K562 (cell line): ENCODE measurements around the gene EBF4. TPM values are rescaled to one million over a fixed set of nuclear protein-coding genes. Genes with fewer than 3 reads are reported as not detected.

Experiments
- BMI1 ChIP-seq: fragments of 150-350 bp; IDR thresholded peaks from 2 replicates; pipeline ENCODE4 v1.6.1; 2014; ENCODE audit warnings: low read length
- CBX5 ChIP-seq: IDR thresholded peaks from 2 replicates; pipeline ENCODE4 v1.6.1; 2014; ENCODE audit warnings: low read depth, borderline replicate concordance
- HDGF ChIP-seq: fragments of 450-650 bp; IDR thresholded peaks from 2 replicates; pipeline ENCODE4 v1.6.1; 2016
- KDM1A ChIP-seq, 2 experiments: fragments of 450-650 bp; IDR thresholded peaks; 2 replicates each; pipeline ENCODE4 v1.6.1; 2016; ENCODE audit warnings: mild to moderate bottlenecking in 2 of 2
- NR4A1 ChIP-seq, 2 experiments: fragments of 250-450 bp in 1 of 2; fragments of 450-650 bp in 1 of 2; sonication (Bioruptor Pico) in 1 of 2; IDR thresholded peaks; 2 replicates each; pipeline versions ENCODE4 v1.4.0 to v1.6.1; 2016 to 2020; ENCODE audit warnings: mild to moderate bottlenecking in 2 of 2, missing compliant biosample characterization in 1 of 2, missing genetic modification characterization in 1 of 2, moderate library complexity in 1 of 2
- RAD21 ChIP-seq, 2 experiments: fragments of 250-450 bp in 1 of 2; fragments of 450-650 bp in 1 of 2; sonication (Bioruptor Pico) in 1 of 2; formaldehyde crosslinking in 1 of 2; IDR thresholded peaks in 1 of 2; conservative IDR thresholded peaks in 1 of 2; 2 replicates each; pipeline versions ENCODE4 v1.4.0 to v1.8.0; 2020 to 2022; ENCODE audit warnings: mild to moderate bottlenecking in 2 of 2, moderate library complexity in 1 of 2
- SMARCC2 ChIP-seq: fragments of 450-650 bp; IDR thresholded peaks from 2 replicates; pipeline ENCODE4 v1.6.1; 2017; ENCODE audit warnings: antibody characterized with exemption, moderate library complexity, mild to moderate bottlenecking, low read depth
- SP2 ChIP-seq: IDR thresholded peaks from 2 replicates; pipeline ENCODE4 v1.6.1; 2011; ENCODE audit warnings: mild to moderate bottlenecking, low read depth, low read length, moderate library complexity; ENCODE audit not compliant: poor library complexity, severe bottlenecking; ENCODE audit errors: extremely low read depth
- SRF ChIP-seq, 2 experiments: fragments of 250-450, 450-650 bp in 1 of 2; sonication (Bioruptor Pico) in 1 of 2; sonication (generic) in 1 of 2; formaldehyde crosslinking; IDR thresholded peaks; 2 replicates each; pipeline versions ENCODE4 v1.5.0 to v1.5.1; 2020 to 2022; ENCODE audit warnings: mild to moderate bottlenecking in 1 of 2, missing genetic modification reagents in 1 of 2
- ZNF140 ChIP-seq: fragments of 250-450 bp; sonication (Bioruptor Pico); IDR thresholded peaks from 2 replicates; pipeline ENCODE4 v1.8.0; 2021; ENCODE audit warnings: moderate library complexity, mild to moderate bottlenecking, inconsistent platforms
- ZNF239 ChIP-seq: fragments of 250-450 bp; sonication (Bioruptor Pico); IDR thresholded peaks from 2 replicates; pipeline ENCODE4 v1.4.0; 2020; ENCODE audit warnings: mild to moderate bottlenecking
- ZNF280B ChIP-seq: fragments of 250-450 bp; sonication (Bioruptor Pico); IDR thresholded peaks from 2 replicates; pipeline ENCODE4 v1.5.1; 2021; ENCODE audit warnings: mild to moderate bottlenecking
- polyA plus RNA-seq, 8 experiments: library from polyadenylated mRNA; depleted of rRNA in 4 of 8; stranded (reverse) in 5 of 8; unstranded in 3 of 8; fragments of >200 nt; fragmentation: Nextera tagmentation in 2 of 8; fragmentation: Illumina TruSeq in 1 of 8; extraction: Ambion mirVana in 2 of 8; extraction: Trizol in 1 of 8; gene quantifications; 2 replicates each; pipeline versions ENCODE4 v1.2.1 to v1.2.3, GENCODE V29; 2011 to 2014; ENCODE audit warnings: inconsistent platforms in 1 of 8, missing spikeins in 1 of 8
- total RNA-seq, 7 experiments: library from RNA; depleted of rRNA in 6 of 7; stranded (reverse); fragments of >200 nt in 6 of 7; fragmentation: Illumina TruSeq in 2 of 7; extraction: Trizol in 2 of 7; gene quantifications; 2 replicates each; pipeline versions ENCODE4 v1.2.1 to v1.2.3, GENCODE V29; 2011 to 2021; ENCODE audit warnings: low replicate concordance in 1 of 7
- TF ChIP-seq, protein P1 (sequence below), 2 experiments: fragments of 200-800 bp in 1 of 2; sonication (Bioruptor generic) in 1 of 2; sonication (generic) in 1 of 2; formaldehyde crosslinking in 1 of 2; IDR thresholded peaks in 1 of 2; conservative IDR thresholded peaks in 1 of 2; 2 replicates each; pipeline versions ENCODE4 v1.5.0 to v1.6.1; 2016 to 2020; ENCODE audit warnings: missing compliant biosample characterization in 1 of 2, missing genetic modification characterization in 1 of 2, missing genetic modification reagents in 1 of 2
- TF ChIP-seq, protein P2 (sequence below): sonication (generic); formaldehyde crosslinking; IDR thresholded peaks from 2 replicates; pipeline ENCODE4 v1.8.0; 2022; ENCODE audit warnings: missing genetic modification reagents, mild to moderate bottlenecking, moderate library complexity, borderline replicate concordance
- TF ChIP-seq, protein P3 (sequence below), 2 experiments: fragments of 450-650 bp; conservative IDR thresholded peaks; 2 replicates each; pipeline ENCODE4 v1.6.1; 2017; ENCODE audit warnings: mild to moderate bottlenecking in 2 of 2, moderate library complexity in 2 of 2

Gene EBF4
- total and polyA plus RNA-seq, 9 of the 15 experiments (the other 6 are each of a cell fraction or from before 2014, with no cell fraction given), result 0.09 TPM; not detected in 8

DNA sequence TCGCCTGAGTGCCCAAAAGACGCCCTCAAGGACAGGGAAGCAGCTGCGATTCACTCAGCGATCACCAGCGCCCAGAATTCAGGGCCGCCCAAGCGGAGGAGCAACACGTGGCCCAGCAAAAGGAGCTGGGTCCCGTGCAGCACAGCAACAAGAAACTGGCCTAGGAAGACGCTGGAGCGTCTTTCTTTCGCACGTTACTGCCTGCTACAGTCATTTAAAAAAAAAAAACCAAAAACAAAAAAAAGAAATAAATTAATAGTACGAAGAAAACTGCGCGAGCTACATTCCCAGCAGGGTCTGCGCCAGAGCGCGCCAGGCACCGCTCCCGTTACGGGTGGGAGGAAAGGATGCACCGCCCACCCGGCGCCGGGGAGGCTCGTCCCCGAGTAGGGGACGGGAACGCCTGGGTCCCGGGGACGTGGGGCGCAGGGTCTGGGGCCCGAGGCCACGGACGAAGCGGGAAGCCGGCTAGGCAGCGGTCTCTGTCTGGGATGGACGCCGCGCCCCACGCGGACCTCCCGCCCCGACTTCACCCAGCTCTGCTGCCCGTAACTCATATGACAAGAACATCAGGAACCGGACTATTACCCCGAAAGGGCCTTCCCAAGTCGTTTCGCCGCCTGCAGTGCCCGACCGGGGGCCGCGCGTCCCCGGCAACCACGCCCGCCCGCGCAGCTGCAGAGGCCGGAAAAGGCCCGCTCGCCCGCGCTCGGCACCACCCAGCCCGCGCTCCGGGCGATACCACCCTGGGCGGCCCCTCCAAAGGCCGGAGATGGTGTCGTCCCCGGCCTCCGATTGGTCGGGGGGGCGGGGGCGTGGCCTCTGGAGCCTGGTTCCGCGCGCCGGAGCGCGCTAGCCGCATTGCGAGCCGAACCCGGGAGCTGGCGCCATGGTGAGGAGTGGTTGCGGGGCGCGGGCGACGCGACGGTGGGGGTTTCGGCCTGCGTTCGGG is 40.5 kb upstream of the EBF4 start, which contains the start of gene NOP56 (continued):
- no peak for TF ChIP-seq NR4A1 (CRISPR knock-in tag; IDR thresholded peaks at IDR 0.05)
- TF ChIP-seq NR4A1 (tag; IDR thresholded peaks at IDR 0.05), result no peak
- TF ChIP-seq, protein P1, sequence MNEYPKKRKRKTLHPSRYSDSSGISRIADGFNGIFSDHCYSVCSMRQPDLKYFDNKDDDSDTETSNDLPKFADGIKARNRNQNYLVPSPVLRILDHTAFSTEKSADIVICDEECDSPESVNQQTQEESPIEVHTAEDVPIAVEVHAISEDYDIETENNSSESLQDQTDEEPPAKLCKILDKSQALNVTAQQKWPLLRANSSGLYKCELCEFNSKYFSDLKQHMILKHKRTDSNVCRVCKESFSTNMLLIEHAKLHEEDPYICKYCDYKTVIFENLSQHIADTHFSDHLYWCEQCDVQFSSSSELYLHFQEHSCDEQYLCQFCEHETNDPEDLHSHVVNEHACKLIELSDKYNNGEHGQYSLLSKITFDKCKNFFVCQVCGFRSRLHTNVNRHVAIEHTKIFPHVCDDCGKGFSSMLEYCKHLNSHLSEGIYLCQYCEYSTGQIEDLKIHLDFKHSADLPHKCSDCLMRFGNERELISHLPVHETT (CRISPR knock-in tag; conservative IDR thresholded peaks at IDR 0.05 in 1 of 2, IDR thresholded peaks at IDR 0.05 in 1 of 2), result peak in 1 of 2 experiments; percentile 70; a peak in 1 of 4 replicates
- TF ChIP-seq ZNF280B (CRISPR knock-in tag), result no peak
- TF ChIP-seq RAD21 (CRISPR knock-in tag; conservative IDR thresholded peaks at IDR 0.05 in 1 of 2, IDR thresholded peaks at IDR 0.05 in 1 of 2), result no peak
- TF ChIP-seq BMI1, result no peak
- TF ChIP-seq SP2, result no peak
- no peak for TF ChIP-seq ZNF140 (CRISPR knock-in tag)
- TF ChIP-seq SRF (CRISPR knock-in tag; IDR thresholded peaks at IDR 0.05), result 0 out of 4 replicates have a peak, but pooled peaks of 1 of the 2 experiments have one; percentile 17
- TF ChIP-seq, protein P2, sequence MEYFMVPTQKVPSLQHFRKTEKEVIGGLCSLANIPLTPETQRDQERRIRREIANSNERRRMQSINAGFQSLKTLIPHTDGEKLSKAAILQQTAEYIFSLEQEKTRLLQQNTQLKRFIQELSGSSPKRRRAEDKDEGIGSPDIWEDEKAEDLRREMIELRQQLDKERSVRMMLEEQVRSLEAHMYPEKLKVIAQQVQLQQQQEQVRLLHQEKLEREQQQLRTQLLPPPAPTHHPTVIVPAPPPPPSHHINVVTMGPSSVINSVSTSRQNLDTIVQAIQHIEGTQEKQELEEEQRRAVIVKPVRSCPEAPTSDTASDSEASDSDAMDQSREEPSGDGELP (CRISPR knock-in tag), result peak; percentile 85
- TF ChIP-seq, protein P3, sequence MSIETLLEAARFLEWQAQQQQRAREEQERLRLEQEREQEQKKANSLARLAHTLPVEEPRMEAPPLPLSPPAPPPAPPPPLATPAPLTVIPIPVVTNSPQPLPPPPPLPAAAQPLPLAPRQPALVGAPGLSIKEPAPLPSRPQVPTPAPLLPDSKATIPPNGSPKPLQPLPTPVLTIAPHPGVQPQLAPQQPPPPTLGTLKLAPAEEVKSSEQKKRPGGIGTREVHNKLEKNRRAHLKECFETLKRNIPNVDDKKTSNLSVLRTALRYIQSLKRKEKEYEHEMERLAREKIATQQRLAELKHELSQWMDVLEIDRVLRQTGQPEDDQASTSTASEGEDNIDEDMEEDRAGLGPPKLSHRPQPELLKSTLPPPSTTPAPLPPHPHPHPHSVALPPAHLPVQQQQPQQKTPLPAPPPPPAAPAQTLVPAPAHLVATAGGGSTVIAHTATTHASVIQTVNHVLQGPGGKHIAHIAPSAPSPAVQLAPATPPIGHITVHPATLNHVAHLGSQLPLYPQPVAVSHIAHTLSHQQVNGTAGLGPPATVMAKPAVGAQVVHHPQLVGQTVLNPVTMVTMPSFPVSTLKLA (conservative IDR thresholded peaks at IDR 0.05), result peak; percentile 86 to 87
- TF ChIP-seq SMARCC2, result 0 out of 2 replicates have a peak, but pooled peaks have one; percentile 8
- no peak for TF ChIP-seq KDM1A (IDR thresholded peaks at IDR 0.05)
- TF ChIP-seq CBX5, result no peak
- TF ChIP-seq HDGF, result no peak
- TF ChIP-seq ZNF239 (CRISPR knock-in tag), result no peak
